HCT116 (cell line): ENCODE measurements around the gene ITGB1. TPM values are rescaled to one million over a fixed set of nuclear protein-coding genes. Genes with fewer than 3 reads are reported as not detected.

ENCODE experiments used
- ATAC-seq: fragments of 200-7000 bp; cut with Tn5 transposase; 2 replicates; pipeline ENCODE4 v1.9.1; 2020; ENCODE audit warnings: mild to moderate bottlenecking, moderate library complexity
- BruUV-seq: library from RNA; stranded (reverse); fragments of 400-500 nt; replicated peaks from 2 replicates; lab custom pipeline; 2021; lab: Mats Ljungman, UMichigan
- CTCF ChIA-PET: fragments of 300-600 bp; sonication (Branson Sonifier 250); formaldehyde crosslinking; loops from one replicate; lab custom pipeline; 2021; ENCODE audit warnings: antibody characterized with exemption; lab: Charles Lee
- POLR2A ChIA-PET: fragments of 300-600, 350-600 bp; sonication (Branson Sonifier 250); formaldehyde crosslinking; loops from one replicate; lab custom pipeline; 2021; ENCODE audit warnings: antibody characterized with exemption; lab: Charles Lee
- RAD21 ChIA-PET, 2 experiments: fragments of 300-600 bp; sonication (Branson Sonifier 250); formaldehyde crosslinking; loops; one replicate each; lab custom pipeline; 2023; ENCODE audit warnings: low total read pairs in 2 of 2; ENCODE audit not compliant: uncharacterized antibody in 2 of 2, unreplicated experiment in 2 of 2, low non-redundant PET in 1 of 2; lab: Charles Lee
- DNase-seq: peaks from one replicate; pipeline ENCODE4 v3.0.0-alpha.2; 2010; ENCODE audit warnings: low read depth, low spot score
- H2AFZ ChIP-seq: fragments of 200-600 bp; shearing (Covaris generic), sonication (generic); 2 replicates; pipeline ENCODE4 v1.6.1; 2017; ENCODE audit warnings: low read depth, mixed run types, mixed read lengths, antibody characterized with exemption, low read length; ENCODE audit not compliant: poor library complexity, severe bottlenecking
- H3K27ac ChIP-seq: 2 replicates; pipeline ENCODE4 v1.5.1; 2012; ENCODE audit warnings: low read depth, low read length
- H3K27me3 ChIP-seq: fragments of 200-600 bp; sonication (generic); 2 replicates; pipeline ENCODE4 v1.6.1; 2016; ENCODE audit warnings: mixed run types, low read length, mixed read lengths; ENCODE audit not compliant: insufficient read depth
- H3K36me3 ChIP-seq, 2 experiments: fragments of 200-500 bp in 1 of 2; fragments of 200-600 bp in 1 of 2; sonication (Bioruptor generic) in 1 of 2; sonication (generic) in 1 of 2; 2 replicates each; pipeline versions ENCODE4 v1.5.1 to v1.6.1; 2014 to 2016; ENCODE audit warnings: low read length in 2 of 2, inconsistent platforms in 1 of 2, mixed read lengths in 1 of 2, mixed run types in 1 of 2; ENCODE audit not compliant: insufficient read depth in 2 of 2, control insufficient read depth in 1 of 2
- H3K4me1 ChIP-seq, 2 experiments: fragments of 200-600 bp in 1 of 2; sonication (generic) in 1 of 2; 2 replicates each; pipeline versions ENCODE4 v1.5.1 to v1.6.1; 2012 to 2017; ENCODE audit warnings: low read length in 2 of 2, inconsistent platforms in 1 of 2, mild to moderate bottlenecking in 1 of 2, mixed read lengths in 1 of 2, mixed run types in 1 of 2, moderate library complexity in 1 of 2; ENCODE audit not compliant: insufficient read depth in 2 of 2, control insufficient read depth in 1 of 2
- H3K4me2 ChIP-seq: fragments of 200-600 bp; sonication (generic); 2 replicates; pipeline ENCODE4 v1.6.1; 2017; ENCODE audit warnings: mixed run types, low read length, mixed read lengths
- H3K4me3 ChIP-seq, 2 experiments: fragments of 200-600 bp in 1 of 2; sonication (generic) in 1 of 2; replicated peaks in 1 of 2; 2 replicates each; pipeline ENCODE4 v1.5.1; 2011 to 2016; ENCODE audit warnings: low read length in 2 of 2, control low read depth in 1 of 2, low read depth in 1 of 2, mild to moderate bottlenecking in 1 of 2, mixed read lengths in 1 of 2, mixed run types in 1 of 2
- H3K79me2 ChIP-seq: fragments of 200-600 bp; sonication (generic); 2 replicates; pipeline ENCODE4 v1.6.1; 2017; ENCODE audit warnings: mild to moderate bottlenecking, mixed run types, low read length, moderate library complexity, mixed read lengths; ENCODE audit not compliant: insufficient read depth
- H3K9ac ChIP-seq: fragments of 200-600 bp; sonication (generic); 2 replicates; pipeline ENCODE4 v1.6.1; 2016; ENCODE audit warnings: low read length, mixed read lengths
- H3K9me2 ChIP-seq: fragments of 200-600 bp; sonication (generic), shearing (Covaris generic); 2 replicates; pipeline ENCODE4 v1.6.1; 2017; ENCODE audit warnings: mixed run types, mild to moderate bottlenecking, moderate library complexity; ENCODE audit not compliant: insufficient read depth
- H3K9me3 ChIP-seq, 2 experiments: fragments of 200-500 bp in 1 of 2; fragments of 200-600 bp in 1 of 2; sonication (Bioruptor generic) in 1 of 2; sonication (generic) in 1 of 2; 2 replicates each; pipeline ENCODE4 v1.6.1; 2014 to 2017; ENCODE audit warnings: low read length in 2 of 2, mixed read lengths in 2 of 2, inconsistent platforms in 1 of 2, low read depth in 1 of 2, mild to moderate bottlenecking in 1 of 2, mixed run types in 1 of 2, moderate library complexity in 1 of 2; ENCODE audit not compliant: control insufficient read depth in 1 of 2, insufficient read depth in 1 of 2
- H4K20me1 ChIP-seq: fragments of 200-600 bp; sonication (generic), shearing (Covaris generic); 2 replicates; pipeline ENCODE4 v1.6.1; 2017; ENCODE audit warnings: mixed run types, mild to moderate bottlenecking, moderate library complexity; ENCODE audit not compliant: insufficient read depth
- ATF3 ChIP-seq: IDR thresholded peaks from 2 replicates; pipeline ENCODE4 v1.6.1; 2012
- CBX3 ChIP-seq: IDR thresholded peaks from 2 replicates; pipeline ENCODE4 v1.6.1; 2012; ENCODE audit warnings: low read depth
- EGR1 ChIP-seq: IDR thresholded peaks from 2 replicates; pipeline ENCODE4 v1.6.1; 2012; ENCODE audit warnings: low read depth
- MAX ChIP-seq: IDR thresholded peaks from 2 replicates; pipeline ENCODE4 v1.6.1; 2012
- REST ChIP-seq: IDR thresholded peaks from 2 replicates; pipeline ENCODE4 v1.6.1; 2012; ENCODE audit warnings: low read depth
- intact Hi-C: fragments of 100-400 bp; cut with micrococcal nuclease; formaldehyde crosslinking; loops from 2 replicates; pipeline ENCODE4 v1.10.0; 2022
- total RNA-seq: library from RNA; stranded (reverse); gene quantifications from one replicate; pipeline ENCODE4 v1.2.1, GENCODE V29; 2021; ENCODE audit not compliant: unreplicated experiment

ITGB1 gene
- total RNA-seq, 1 experiment from 2014 or later, result 366 TPM

GRCh38 chr10:32893916-32894664, 63.9 kb downstream of the ITGB1 start:
- intact Hi-C loops, result no loop called here
- Histone ChIP-seq H3K9ac (no peak overlapping the region), H3K4me1 (no peaks in the 10 kb centered on the region), H3K27ac (no peak overlapping the region), H3K9me2 (no peaks in the 10 kb centered on the region), H3K4me2 (no peak overlapping the region), H3K4me3 (no peak overlapping the region), H3K79me2 (no peaks in the 10 kb centered on the region), H3K36me3 (peaks cover 19 to 28% of the 10 kb centered on the region in 2 experiments), H3K27me3 (no peaks in the 10 kb centered on the region), H4K20me1 (no peaks in the 10 kb centered on the region), H3K9me3 (no peaks in the 10 kb centered on the region), H2AFZ (no peak overlapping the region)
- TF ChIP-seq MAX (no peak), CBX3 (no peak), ATF3 (no peak), REST (no peak), EGR1 (no peak)
- POLR2A ChIA-PET, result no interaction called here
- ATAC-seq (no peak), DNase-seq (no peak)
- CTCF ChIA-PET, result no interaction called here
- TSS peak; percentile 6 for BruUV-seq
- RAD21 ChIA-PET, result no interaction called here
